Activated CD8-positive, alpha-beta memory T cell treated with anti-CD3 and anti-CD28 coated beads, Interleukin-2, amount 50 U/mL, for 1 hour (primary cell): ENCODE measurements around the gene RGCC.

Experiments used
- DNase-seq: peaks from one replicate; pipeline ENCODE4 v3.0.0-alpha.2; 2020; ENCODE audit errors: extremely low read depth

The RGCC gene

DNA sequence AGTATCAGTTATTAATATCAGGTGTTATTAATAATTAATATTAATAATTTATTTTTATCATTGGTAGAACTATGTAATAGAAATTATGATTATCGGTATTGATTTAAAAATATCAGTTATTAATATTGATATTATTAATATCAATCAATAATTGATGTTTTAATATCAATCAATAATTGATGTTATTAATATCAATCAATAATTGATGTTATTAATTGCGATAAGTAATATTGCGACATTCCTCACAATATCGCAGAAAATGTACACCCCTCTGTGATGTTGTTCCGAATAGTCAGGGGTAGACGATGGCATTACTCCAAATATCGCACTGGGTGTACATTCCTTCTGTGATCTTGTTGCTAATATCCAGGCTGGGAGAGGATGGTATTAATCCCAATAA, 3.7 kb upstream of the RGCC start:
- no peak for DNase-seq

DNA sequence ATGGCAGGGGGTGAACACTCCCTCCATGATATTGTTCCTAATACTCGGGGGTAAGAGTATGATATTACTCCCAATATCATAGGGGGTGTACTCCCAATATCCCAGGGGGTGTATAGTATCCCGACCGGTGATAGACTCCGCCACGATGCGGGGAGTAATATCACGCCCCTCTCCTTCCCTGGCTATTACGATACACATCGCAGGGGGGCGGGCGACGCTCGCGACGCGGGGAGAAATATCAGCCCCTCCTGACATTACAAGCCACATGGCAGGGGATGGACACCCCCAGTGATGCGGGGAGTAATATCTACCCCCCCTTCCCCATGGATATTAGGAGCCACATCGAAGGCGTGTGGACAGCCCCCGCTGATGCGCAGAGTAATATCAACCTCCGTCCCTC, 3.2 kb upstream of the RGCC start:
- DNase-seq = no peak

GRCh38 chr13:41455725-41456419, 1.5 kb upstream of the RGCC start:
- no peak for DNase-seq

GRCh38 chr13:41457589-41458186, 338 bp downstream of the RGCC start:
- no peak for DNase-seq

DNA sequence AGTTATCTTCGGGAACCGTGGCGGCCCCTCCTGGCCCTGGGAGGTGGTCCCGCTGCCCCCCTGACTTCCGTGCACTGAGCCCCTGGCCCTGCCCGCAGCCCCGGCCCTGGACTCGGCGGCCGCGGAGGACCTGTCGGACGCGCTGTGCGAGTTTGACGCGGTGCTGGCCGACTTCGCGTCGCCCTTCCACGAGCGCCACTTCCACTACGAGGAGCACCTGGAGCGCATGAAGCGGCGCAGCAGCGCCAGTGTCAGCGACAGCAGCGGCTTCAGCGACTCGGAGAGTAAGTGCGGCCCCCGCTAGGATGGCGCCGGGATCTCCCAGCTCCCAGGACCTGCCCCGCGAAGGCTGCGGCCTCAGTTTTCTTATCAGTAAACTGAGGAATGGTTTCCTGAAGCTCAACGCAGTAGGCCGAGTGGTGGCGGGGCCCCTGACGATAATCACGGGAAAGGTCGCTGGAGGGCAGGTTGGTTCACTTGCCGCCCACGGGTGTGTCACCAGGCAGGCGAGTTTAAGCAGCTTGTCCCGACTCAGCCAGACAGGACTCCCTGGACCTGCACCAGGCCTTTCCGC, 924 bp downstream of the RGCC start:
- DNase-seq = no peak

- peak; percentile 40 for DNase-seq
Observed at GRCh38 chr13:41458761-41459431, 1.5 kb downstream of the RGCC start.

GRCh38 chr13:41459432-41460073, 2.2 kb downstream of the RGCC start:
- DNase-seq = no peak

- DNase-seq = no peak
Observed at GRCh38 chr13:41460074-41460465, 2.7 kb downstream of the RGCC start.

- DNase-seq = no peak
Observed at GRCh38 chr13:41460930-41461329, 3.6 kb downstream of the RGCC start.

DNA sequence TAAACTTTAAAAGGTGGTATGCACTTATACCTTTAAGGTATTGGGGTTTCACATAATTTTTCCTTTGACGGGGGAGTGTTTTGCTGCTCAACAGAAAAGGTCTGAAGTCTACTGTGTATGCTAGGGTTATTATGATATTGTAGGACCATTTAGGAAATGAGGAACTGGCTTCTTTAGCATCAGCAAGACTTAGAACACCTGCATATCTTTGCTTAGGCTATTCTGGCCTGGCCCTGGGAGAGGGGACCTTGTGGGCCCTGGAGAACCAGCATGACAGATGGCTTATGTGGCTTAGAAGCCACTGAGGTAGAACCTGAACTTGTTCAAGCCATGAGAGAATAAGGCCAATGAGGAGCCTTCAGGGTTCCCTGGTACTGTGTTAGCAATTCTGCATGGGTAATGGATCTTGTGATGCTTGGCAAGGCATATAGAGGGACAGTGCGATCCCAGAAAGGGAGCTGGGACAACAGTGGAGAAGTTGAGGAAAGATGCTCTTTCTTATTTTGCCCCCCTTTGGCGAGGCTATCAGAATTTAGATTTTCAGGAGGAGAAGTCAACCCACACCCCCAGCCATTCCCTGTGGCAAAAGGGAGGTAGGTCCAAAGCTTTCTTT, 4.3 kb downstream of the RGCC start:
- DNase-seq = no peak

DNA sequence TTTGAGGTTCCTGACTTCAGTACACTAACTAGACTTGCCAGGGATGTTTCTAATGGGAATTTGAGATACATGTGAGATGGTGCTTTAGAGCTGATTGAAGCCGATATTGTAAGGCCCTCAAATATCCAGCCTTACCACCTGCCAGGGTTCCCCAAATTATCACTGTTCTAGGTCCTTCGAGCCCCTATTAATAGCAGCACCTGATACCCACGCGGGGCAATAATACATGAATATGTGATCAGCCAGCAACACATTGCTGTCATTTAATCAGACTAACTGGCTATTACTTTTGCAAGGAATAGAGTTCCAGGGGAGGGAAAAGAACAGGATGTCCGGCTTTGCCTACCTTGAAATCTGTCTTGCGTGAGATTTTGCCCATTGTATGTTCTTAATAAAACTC, 5.1 kb downstream of the RGCC start:
- no peak for DNase-seq

DNA sequence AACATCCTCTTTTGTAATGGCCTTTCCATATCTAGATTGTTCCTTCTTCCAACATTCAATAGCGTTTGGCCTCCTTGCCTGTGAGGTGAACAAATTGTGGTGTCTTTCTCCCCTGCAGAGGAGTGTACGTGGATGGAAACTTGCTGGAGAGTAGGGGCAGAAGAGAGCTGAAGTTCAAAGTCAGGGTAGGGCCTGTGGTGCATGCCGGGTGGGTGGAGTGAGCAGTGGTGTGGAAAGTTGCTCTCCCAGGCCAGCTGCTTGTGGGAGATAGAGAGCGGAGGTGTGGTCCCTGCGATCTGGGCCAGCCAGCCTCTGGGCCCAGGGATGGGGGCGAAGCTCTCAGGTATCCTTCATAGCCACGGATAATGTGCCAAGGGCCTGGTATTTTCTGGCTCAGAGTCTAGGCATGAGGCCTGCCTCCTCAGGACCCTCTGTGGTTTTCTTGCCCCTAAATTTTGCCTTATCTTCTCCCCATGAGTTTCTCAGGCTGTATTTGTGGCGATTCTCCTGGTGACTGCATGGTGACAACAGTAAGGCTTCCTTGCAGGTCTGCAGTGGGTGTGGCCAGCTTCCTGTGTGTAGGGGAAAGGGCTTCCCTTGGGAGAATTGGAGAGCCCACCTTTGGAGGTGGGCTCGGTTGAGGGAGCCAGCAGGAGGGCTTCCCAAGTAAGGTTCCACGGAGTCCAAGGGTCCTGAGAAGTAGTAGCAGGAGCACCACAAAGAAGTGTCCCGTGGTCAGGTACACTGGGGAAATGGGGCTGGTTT, 6.7 kb downstream of the RGCC start:
- peak; percentile 36 for DNase-seq

GRCh38 chr13:41465241-41465847, 8.0 kb downstream of the RGCC start:
- DNase-seq = peak; percentile 87

GRCh38 chr13:41465898-41466320, 8.6 kb downstream of the RGCC start:
- no peak for DNase-seq

- no peak for DNase-seq
Observed at GRCh38 chr13:41467425-41467945, 10.1 kb downstream of the RGCC start.

GRCh38 chr13:41468631-41469030, 11.3 kb downstream of the RGCC start:
- no peak for DNase-seq

GRCh38 chr13:41470196-41470595, 12.8 kb downstream of the RGCC start:
- no peak for DNase-seq

GRCh38 chr13:41471785-41472184, 14.4 kb downstream of the RGCC start:
- DNase-seq = no peak

DNA sequence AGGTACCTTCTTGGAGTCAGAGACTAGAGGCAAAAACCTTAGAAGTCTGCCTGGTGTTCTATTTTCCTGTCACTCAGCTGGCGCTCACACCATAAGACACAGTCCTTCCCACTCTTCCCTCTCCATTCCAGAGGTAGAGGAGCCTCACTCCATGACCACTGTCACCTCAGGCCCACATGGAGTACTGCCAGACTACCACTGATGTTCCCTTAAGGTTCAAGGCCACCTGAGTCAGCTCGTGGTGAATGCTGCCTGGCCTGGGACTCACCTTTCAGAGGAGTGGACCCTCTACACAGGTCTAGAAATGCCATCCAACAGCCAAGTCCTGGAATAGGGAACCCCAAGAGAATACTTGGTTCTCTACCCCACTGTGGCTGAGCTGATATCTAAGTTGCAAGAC, 29.9 kb downstream of the RGCC start:
- no peak for DNase-seq

DNA sequence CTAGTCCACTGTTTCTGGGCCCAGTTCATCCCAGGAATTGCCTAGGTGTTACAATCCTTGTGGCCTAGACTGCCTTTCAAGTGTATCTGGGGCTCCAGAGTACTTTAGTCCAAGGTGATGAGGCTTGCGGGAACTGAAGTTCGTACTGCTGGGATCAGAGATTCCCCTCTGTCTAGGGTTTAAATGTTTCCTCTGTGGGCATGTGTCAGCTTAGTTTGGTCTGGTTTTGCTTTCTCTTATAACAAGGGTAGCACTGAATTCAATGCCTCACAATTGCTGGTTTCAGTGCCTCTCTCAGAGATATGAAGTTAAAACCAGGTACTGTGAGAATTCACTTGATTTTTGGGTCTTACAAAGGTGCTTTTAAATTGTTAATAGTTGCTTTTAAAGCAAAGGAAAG, 30.8 kb downstream of the RGCC start:
- no peak for DNase-seq
